PFSK-1 (cell line): Measurements from ENCODE around the gene RASA3.

ENCODE experiments used
- FOXP2 ChIP-seq: optimal IDR thresholded peaks from 2 replicates; pipeline ENCODE3; 2011; ENCODE audit warnings: borderline replicate concordance, control low read depth, inconsistent platforms; ENCODE audit not compliant: insufficient read depth; ENCODE audit errors: extremely low read length, extremely low read depth
- POLR2AphosphoS5 ChIP-seq: IDR thresholded peaks from 2 replicates; pipeline ENCODE4 v1.6.1; 2012; ENCODE audit warnings: low read depth, mild to moderate bottlenecking, control low read depth, low read length, moderate library complexity
- SIN3A ChIP-seq: IDR thresholded peaks from 2 replicates; pipeline ENCODE4 v1.6.1; 2012; ENCODE audit warnings: mild to moderate bottlenecking, low read length, moderate library complexity, borderline replicate concordance; ENCODE audit not compliant: insufficient read depth
- TAF1 ChIP-seq: IDR thresholded peaks from 2 replicates; pipeline ENCODE4 v1.6.1; 2012; ENCODE audit warnings: low read length, control low read depth, borderline replicate concordance; ENCODE audit not compliant: insufficient read depth
- TF ChIP-seq, protein P1 (sequence below), 2 experiments: IDR thresholded peaks; 2 replicates each; pipeline versions ENCODE4 v1.6.1 to v1.8.0; 2011 to 2012; ENCODE audit warnings: low read depth in 2 of 2, low read length in 2 of 2, control low read depth in 1 of 2, inconsistent platforms in 1 of 2, mild to moderate bottlenecking in 1 of 2, moderate library complexity in 1 of 2; ENCODE audit not compliant: insufficient read depth in 1 of 2

Gene RASA3

DNA sequence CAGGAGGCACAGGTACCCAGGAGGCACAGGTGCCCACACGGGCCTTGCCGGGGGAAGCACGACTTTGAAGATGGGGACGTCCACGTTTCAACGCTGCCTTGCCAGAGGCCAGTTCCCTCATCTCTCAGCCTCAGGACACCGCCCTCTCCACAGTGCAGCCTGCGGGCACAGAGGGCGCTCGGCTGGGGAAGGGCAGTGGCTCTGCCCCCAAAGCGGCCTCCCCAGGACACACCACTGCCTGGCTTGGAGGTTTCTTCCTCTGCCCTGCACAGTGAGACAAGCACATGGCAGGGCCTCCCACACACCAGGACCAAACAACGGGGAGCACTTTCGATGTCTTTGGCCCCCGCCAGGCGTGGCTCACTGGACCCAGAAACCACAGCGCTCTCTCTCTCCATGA, 73.0 kb downstream of the RASA3 start:
- no peak for TF ChIP-seq TAF1
- no peak for TF ChIP-seq FOXP2
- TF ChIP-seq, protein P1, sequence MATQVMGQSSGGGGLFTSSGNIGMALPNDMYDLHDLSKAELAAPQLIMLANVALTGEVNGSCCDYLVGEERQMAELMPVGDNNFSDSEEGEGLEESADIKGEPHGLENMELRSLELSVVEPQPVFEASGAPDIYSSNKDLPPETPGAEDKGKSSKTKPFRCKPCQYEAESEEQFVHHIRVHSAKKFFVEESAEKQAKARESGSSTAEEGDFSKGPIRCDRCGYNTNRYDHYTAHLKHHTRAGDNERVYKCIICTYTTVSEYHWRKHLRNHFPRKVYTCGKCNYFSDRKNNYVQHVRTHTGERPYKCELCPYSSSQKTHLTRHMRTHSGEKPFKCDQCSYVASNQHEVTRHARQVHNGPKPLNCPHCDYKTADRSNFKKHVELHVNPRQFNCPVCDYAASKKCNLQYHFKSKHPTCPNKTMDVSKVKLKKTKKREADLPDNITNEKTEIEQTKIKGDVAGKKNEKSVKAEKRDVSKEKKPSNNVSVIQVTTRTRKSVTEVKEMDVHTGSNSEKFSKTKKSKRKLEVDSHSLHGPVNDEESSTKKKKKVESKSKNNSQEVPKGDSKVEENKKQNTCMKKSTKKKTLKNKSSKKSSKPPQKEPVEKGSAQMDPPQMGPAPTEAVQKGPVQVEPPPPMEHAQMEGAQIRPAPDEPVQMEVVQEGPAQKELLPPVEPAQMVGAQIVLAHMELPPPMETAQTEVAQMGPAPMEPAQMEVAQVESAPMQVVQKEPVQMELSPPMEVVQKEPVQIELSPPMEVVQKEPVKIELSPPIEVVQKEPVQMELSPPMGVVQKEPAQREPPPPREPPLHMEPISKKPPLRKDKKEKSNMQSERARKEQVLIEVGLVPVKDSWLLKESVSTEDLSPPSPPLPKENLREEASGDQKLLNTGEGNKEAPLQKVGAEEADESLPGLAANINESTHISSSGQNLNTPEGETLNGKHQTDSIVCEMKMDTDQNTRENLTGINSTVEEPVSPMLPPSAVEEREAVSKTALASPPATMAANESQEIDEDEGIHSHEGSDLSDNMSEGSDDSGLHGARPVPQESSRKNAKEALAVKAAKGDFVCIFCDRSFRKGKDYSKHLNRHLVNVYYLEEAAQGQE (IDR thresholded peaks at IDR 0.05; ENCODE audit: insufficient read depth in 1 of 2, low read depth in 2 of 2, low read length in 2 of 2): no peak
- no peak for TF ChIP-seq SIN3A
- no peak for TF ChIP-seq POLR2AphosphoS5

DNA sequence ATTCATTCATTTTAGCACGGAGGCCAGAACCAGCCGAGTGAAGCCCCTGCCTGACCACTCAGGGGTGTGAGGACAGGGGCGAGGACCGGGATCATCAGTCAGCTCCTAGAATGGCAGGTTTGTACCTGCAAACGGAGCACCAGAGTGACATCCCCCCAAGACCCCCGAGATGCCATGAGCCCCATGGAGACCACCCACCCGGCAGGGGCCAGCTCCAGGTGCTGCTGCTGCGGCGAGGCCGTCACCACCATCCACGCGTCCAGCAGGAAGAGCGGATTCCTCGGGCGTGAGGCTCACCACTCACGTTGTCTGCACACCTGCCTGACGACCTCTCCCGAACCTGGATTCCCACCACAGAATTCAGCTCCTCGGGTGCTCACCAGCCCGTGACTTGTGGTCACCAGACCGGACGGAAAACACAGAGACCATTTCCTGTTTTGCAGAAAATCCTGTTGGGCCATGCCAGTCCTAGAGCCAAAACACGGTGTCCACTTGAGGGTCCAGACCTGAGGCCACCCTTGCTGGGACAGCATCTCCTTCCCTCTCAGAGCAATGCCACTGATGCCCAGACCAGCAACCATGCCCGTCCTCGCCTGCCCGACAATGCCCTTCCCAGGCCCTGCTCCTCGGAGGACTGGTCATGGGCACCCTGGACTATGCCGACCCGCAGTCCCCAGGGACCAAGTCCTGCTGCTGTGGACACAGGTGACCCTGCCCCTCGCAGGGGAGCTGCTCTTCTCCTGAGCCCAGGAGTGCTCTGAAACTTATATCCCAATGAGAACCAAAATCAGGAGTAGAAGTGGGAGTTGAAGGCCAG, 74.2 kb downstream of the RASA3 start:
- TF ChIP-seq FOXP2 (no peak), SIN3A (no peak), POLR2AphosphoS5 (no peak), TAF1 (no peak)
- TF ChIP-seq, protein P1 (IDR thresholded peaks at IDR 0.05; ENCODE audit: insufficient read depth in 1 of 2, low read depth in 2 of 2, low read length in 2 of 2): no peak

DNA sequence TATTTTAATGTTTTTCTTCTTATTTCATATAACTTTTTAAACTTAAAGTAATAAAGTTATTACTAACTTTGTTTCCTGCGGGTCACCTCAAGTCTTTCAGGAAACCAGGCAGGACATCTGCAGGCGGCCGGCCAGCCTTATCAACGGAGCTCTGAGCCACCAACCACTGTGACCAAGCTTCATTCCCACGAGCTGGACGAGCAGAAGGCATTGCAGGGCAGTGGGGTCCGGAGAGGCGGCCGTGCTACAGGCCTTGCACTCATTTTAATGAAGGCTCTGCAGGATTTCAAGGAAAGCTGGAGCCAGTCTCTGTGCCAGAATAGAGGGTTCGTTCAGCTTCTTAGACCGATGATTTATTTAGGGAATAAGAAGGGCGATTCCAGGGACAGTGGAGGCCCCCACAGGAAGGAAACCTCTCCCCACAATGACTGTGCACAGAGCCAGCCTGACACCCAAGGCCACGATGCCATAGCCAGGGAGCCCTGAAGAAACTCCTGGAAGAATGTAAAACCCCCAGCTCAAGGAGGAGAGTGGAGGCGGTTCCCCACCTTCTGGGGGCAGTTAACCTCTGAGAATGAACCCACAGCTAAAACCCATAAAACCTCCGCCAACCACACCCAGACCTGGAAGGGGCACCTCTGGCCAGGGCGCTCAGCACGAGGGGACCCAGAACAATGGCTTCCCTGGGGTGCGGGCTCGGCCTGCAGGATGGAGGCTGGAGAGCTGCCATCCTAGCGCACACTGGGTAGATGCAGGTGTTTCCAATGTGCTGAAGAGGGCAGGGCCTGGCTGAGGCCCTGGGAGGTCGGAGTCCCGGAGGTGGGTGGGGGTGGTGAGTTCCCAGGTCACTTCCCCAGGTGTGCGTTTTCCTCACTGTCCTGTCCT, 75.0 kb downstream of the RASA3 start:
- TF ChIP-seq TAF1 (no peak), FOXP2 (no peak), POLR2AphosphoS5 (no peak), SIN3A (no peak)
- TF ChIP-seq, protein P1 (IDR thresholded peaks at IDR 0.05; ENCODE audit: insufficient read depth in 1 of 2, low read depth in 2 of 2, low read length in 2 of 2): no peak

DNA sequence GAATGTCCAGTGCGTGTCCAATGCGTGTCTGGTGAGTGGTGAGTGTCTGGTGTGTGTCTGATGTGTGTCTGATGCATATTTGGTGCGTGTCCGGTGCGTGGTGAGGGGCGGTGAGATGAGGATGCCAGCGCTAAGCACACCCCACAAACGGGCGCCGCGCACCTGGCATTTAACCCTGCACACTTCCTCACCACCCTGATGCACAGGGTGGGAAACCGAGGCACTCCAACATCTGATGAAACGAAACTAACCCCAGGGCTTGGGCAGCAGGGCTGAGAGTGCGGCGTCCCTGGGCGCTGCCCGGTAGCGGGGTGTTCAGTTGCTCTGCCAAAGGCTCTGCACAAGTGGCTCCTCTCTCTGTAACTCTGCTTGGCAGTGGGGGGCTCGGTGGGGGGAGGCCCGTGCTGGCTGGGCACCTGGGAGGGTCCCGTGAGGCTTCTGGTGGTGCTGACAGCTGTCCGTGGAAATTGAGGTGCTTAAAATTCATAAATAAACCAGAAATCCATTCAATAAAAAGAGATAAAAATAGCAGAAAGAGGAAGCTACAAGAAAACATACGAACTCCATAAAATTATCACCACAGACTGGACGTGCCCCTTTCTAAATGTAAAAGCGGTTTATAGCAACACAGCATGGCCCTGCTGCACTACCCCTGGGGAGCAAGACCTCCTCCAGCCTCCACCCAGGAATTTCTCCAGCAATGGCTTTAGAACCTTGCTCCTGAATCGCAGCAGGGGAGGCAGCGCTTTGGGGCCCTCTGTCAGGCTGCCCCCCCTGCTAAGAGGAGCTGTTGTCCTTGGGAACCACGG, 76.0 kb downstream of the RASA3 start:
- TF ChIP-seq POLR2AphosphoS5 (no peak), SIN3A (no peak), TAF1 (no peak), FOXP2 (no peak)
- TF ChIP-seq, protein P1 (IDR thresholded peaks at IDR 0.05; ENCODE audit: insufficient read depth in 1 of 2, low read depth in 2 of 2, low read length in 2 of 2): no peak
